HCT116 (cell line): Measurements from ENCODE around the gene OR10AD1. TPM values are rescaled to one million over a fixed set of nuclear protein-coding genes. Genes with fewer than 3 reads are reported as not detected.

Experiments
- ATAC-seq: fragments of 200-7000 bp; cut with Tn5 transposase; 2 replicates; pipeline ENCODE4 v1.9.1; 2020; ENCODE audit warnings: mild to moderate bottlenecking, moderate library complexity
- BruUV-seq: library from RNA; stranded (reverse); fragments of 400-500 nt; replicated peaks from 2 replicates; lab custom pipeline; 2021; lab: Mats Ljungman, UMichigan
- CTCF ChIA-PET: fragments of 300-600 bp; sonication (Branson Sonifier 250); formaldehyde crosslinking; loops from one replicate; lab custom pipeline; 2021; ENCODE audit warnings: antibody characterized with exemption; lab: Charles Lee
- POLR2A ChIA-PET: fragments of 300-600, 350-600 bp; sonication (Branson Sonifier 250); formaldehyde crosslinking; loops from one replicate; lab custom pipeline; 2021; ENCODE audit warnings: antibody characterized with exemption; lab: Charles Lee
- RAD21 ChIA-PET, 2 experiments: fragments of 300-600 bp; sonication (Branson Sonifier 250); formaldehyde crosslinking; loops; one replicate each; lab custom pipeline; 2023; ENCODE audit warnings: low total read pairs in 2 of 2; ENCODE audit not compliant: uncharacterized antibody in 2 of 2, unreplicated experiment in 2 of 2, low non-redundant PET in 1 of 2; lab: Charles Lee
- DNase-seq: peaks from one replicate; pipeline ENCODE4 v3.0.0-alpha.2; 2010; ENCODE audit warnings: low read depth, low spot score
- H2AFZ ChIP-seq: fragments of 200-600 bp; shearing (Covaris generic), sonication (generic); 2 replicates; pipeline ENCODE4 v1.6.1; 2017; ENCODE audit warnings: low read depth, mixed run types, mixed read lengths, antibody characterized with exemption, low read length; ENCODE audit not compliant: poor library complexity, severe bottlenecking
- H3K27ac ChIP-seq: 2 replicates; pipeline ENCODE4 v1.5.1; 2012; ENCODE audit warnings: low read depth, low read length
- H3K27me3 ChIP-seq: fragments of 200-600 bp; sonication (generic); 2 replicates; pipeline ENCODE4 v1.6.1; 2016; ENCODE audit warnings: mixed run types, low read length, mixed read lengths; ENCODE audit not compliant: insufficient read depth
- H3K36me3 ChIP-seq, 2 experiments: fragments of 200-500 bp in 1 of 2; fragments of 200-600 bp in 1 of 2; sonication (Bioruptor generic) in 1 of 2; sonication (generic) in 1 of 2; 2 replicates each; pipeline versions ENCODE4 v1.5.1 to v1.6.1; 2014 to 2016; ENCODE audit warnings: low read length in 2 of 2, inconsistent platforms in 1 of 2, mixed read lengths in 1 of 2, mixed run types in 1 of 2; ENCODE audit not compliant: insufficient read depth in 2 of 2, control insufficient read depth in 1 of 2
- H3K4me1 ChIP-seq, 2 experiments: fragments of 200-600 bp in 1 of 2; sonication (generic) in 1 of 2; 2 replicates each; pipeline versions ENCODE4 v1.5.1 to v1.6.1; 2012 to 2017; ENCODE audit warnings: low read length in 2 of 2, inconsistent platforms in 1 of 2, mild to moderate bottlenecking in 1 of 2, mixed read lengths in 1 of 2, mixed run types in 1 of 2, moderate library complexity in 1 of 2; ENCODE audit not compliant: insufficient read depth in 2 of 2, control insufficient read depth in 1 of 2
- H3K4me2 ChIP-seq: fragments of 200-600 bp; sonication (generic); 2 replicates; pipeline ENCODE4 v1.6.1; 2017; ENCODE audit warnings: mixed run types, low read length, mixed read lengths
- H3K4me3 ChIP-seq, 2 experiments: fragments of 200-600 bp in 1 of 2; sonication (generic) in 1 of 2; replicated peaks in 1 of 2; 2 replicates each; pipeline ENCODE4 v1.5.1; 2011 to 2016; ENCODE audit warnings: low read length in 2 of 2, control low read depth in 1 of 2, low read depth in 1 of 2, mild to moderate bottlenecking in 1 of 2, mixed read lengths in 1 of 2, mixed run types in 1 of 2
- H3K79me2 ChIP-seq: fragments of 200-600 bp; sonication (generic); 2 replicates; pipeline ENCODE4 v1.6.1; 2017; ENCODE audit warnings: mild to moderate bottlenecking, mixed run types, low read length, moderate library complexity, mixed read lengths; ENCODE audit not compliant: insufficient read depth
- H3K9ac ChIP-seq: fragments of 200-600 bp; sonication (generic); 2 replicates; pipeline ENCODE4 v1.6.1; 2016; ENCODE audit warnings: low read length, mixed read lengths
- H3K9me2 ChIP-seq: fragments of 200-600 bp; sonication (generic), shearing (Covaris generic); 2 replicates; pipeline ENCODE4 v1.6.1; 2017; ENCODE audit warnings: mixed run types, mild to moderate bottlenecking, moderate library complexity; ENCODE audit not compliant: insufficient read depth
- H3K9me3 ChIP-seq, 2 experiments: fragments of 200-500 bp in 1 of 2; fragments of 200-600 bp in 1 of 2; sonication (Bioruptor generic) in 1 of 2; sonication (generic) in 1 of 2; 2 replicates each; pipeline ENCODE4 v1.6.1; 2014 to 2017; ENCODE audit warnings: low read length in 2 of 2, mixed read lengths in 2 of 2, inconsistent platforms in 1 of 2, low read depth in 1 of 2, mild to moderate bottlenecking in 1 of 2, mixed run types in 1 of 2, moderate library complexity in 1 of 2; ENCODE audit not compliant: control insufficient read depth in 1 of 2, insufficient read depth in 1 of 2
- H4K20me1 ChIP-seq: fragments of 200-600 bp; sonication (generic), shearing (Covaris generic); 2 replicates; pipeline ENCODE4 v1.6.1; 2017; ENCODE audit warnings: mixed run types, mild to moderate bottlenecking, moderate library complexity; ENCODE audit not compliant: insufficient read depth
- CTCF ChIP-seq, 3 experiments: fragments of 200-600 bp in 1 of 3; sonication (generic) in 1 of 3; IDR thresholded peaks in 2 of 3; conservative IDR thresholded peaks in 1 of 3; 2 replicates each; pipeline ENCODE4 v1.5.1; 2012 to 2017; ENCODE audit warnings: low read depth in 2 of 3, low read length in 2 of 3, antibody characterized with exemption in 1 of 3, borderline replicate concordance in 1 of 3, control low read depth in 1 of 3, mild to moderate bottlenecking in 1 of 3, mixed read lengths in 1 of 3, mixed run types in 1 of 3, moderate library complexity in 1 of 3; ENCODE audit not compliant: insufficient read depth in 1 of 3
- EGR1 ChIP-seq: IDR thresholded peaks from 2 replicates; pipeline ENCODE4 v1.6.1; 2012; ENCODE audit warnings: low read depth
- EZH2 ChIP-seq: fragments of 200-600 bp; sonication (generic); IDR thresholded peaks from 2 replicates; pipeline ENCODE4 v1.6.1; 2017; ENCODE audit warnings: antibody characterized with exemption, mixed run types
- EZH2phosphoT487 ChIP-seq: fragments of 200-600 bp; IDR thresholded peaks from 2 replicates; pipeline ENCODE4 v1.6.1; 2018; ENCODE audit warnings: antibody characterized with exemption, borderline replicate concordance
- FOSL1 ChIP-seq: IDR thresholded peaks from 2 replicates; pipeline ENCODE4 v1.6.1; 2012; ENCODE audit warnings: low read depth
- POLR2A ChIP-seq: IDR thresholded peaks from 2 replicates; pipeline ENCODE4 v1.7.0; 2011; ENCODE audit warnings: borderline replicate concordance; ENCODE audit not compliant: insufficient read depth, insufficient read length; ENCODE audit errors: extremely low read depth
- REST ChIP-seq: IDR thresholded peaks from 2 replicates; pipeline ENCODE4 v1.6.1; 2012; ENCODE audit warnings: low read depth
- SIN3A ChIP-seq: IDR thresholded peaks from 2 replicates; pipeline ENCODE4 v1.6.1; 2012; ENCODE audit warnings: low read depth
- ZFX ChIP-seq: fragments of 450-650 bp; IDR thresholded peaks from 2 replicates; pipeline ENCODE4 v1.6.1; 2017
- intact Hi-C: fragments of 100-400 bp; cut with micrococcal nuclease; formaldehyde crosslinking; loops from 2 replicates; pipeline ENCODE4 v1.10.0; 2022
- total RNA-seq: library from RNA; stranded (reverse); gene quantifications from one replicate; pipeline ENCODE4 v1.2.1, GENCODE V29; 2021; ENCODE audit not compliant: unreplicated experiment
- TF ChIP-seq, protein P1 (sequence below): IDR thresholded peaks from 2 replicates; pipeline ENCODE4 v1.6.1; 2012

Gene OR10AD1
- total RNA-seq, 1 experiment from 2014 or later = not detected

- Histone ChIP-seq H3K9me2 (no peaks in the 10 kb centered on the region), H3K4me1 (peaks cover 7 to 8% of the 10 kb centered on the region in 2 experiments; a peak in 3 of 4 replicates), H3K27me3 (peaks cover 22% of the 10 kb centered on the region; the same call in 1 of the 2 replicates), H3K9ac (no peak overlapping the region), H3K9me3 (no peaks in the 10 kb centered on the region), H2AFZ (no peak overlapping the region)
- DNase-seq = no peak
- ATAC-seq = no peak
- no TSS peak for BruUV-seq
- ChIA-PET POLR2A (no interaction called here), RAD21 (no interaction called here), CTCF (interaction anchor here (1.1 to 1.6 kb wide), 3 partner anchors 11 to 22 kb away, joined by 3 to 4 read pairs (median 4); partner anchors contain the start of gene ASB8)
- TF ChIP-seq, protein P1, sequence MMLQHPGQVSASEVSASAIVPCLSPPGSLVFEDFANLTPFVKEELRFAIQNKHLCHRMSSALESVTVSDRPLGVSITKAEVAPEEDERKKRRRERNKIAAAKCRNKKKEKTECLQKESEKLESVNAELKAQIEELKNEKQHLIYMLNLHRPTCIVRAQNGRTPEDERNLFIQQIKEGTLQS = no peak
- TF ChIP-seq FOSL1 (no peak), ZFX (no peak)
- TF ChIP-seq, all 23 proteins: peak for 0
- intact Hi-C loops = no loop called here
- Histone ChIP-seq H4K20me1 (no peaks in the 10 kb centered on the region), H3K4me2 (no peak overlapping the region), H3K4me3 (no peak overlapping the region), H3K27ac (no peak overlapping the region), H3K36me3 (no peaks in the 10 kb centered on the region), H3K79me2 (no peaks in the 10 kb centered on the region)
These were observed 27.3 kb downstream of the OR10AD1 start for GRCh38 chr12:48175613-48176416.

- intact Hi-C loops = loop anchor here (5.0 to 10.0 kb wide), 3 partner anchors 207 to 454 kb away; partner anchors contain the start of gene TMEM106C
- no peaks in the 10 kb centered on the region for H4K20me1 ChIP-seq
- H3K9ac ChIP-seq = no peak overlapping the region
- CTCF ChIA-PET = no interaction called here
- no peaks in the 10 kb centered on the region for H3K9me2 ChIP-seq
- H3K27ac ChIP-seq = no peak overlapping the region
- no TSS peak for BruUV-seq
- no peaks in the 10 kb centered on the region for H3K9me3 ChIP-seq
- H3K4me1 ChIP-seq = no peaks in the 10 kb centered on the region
- H3K4me3 ChIP-seq = no peak overlapping the region
- RAD21 ChIA-PET = no interaction called here
- H3K36me3 ChIP-seq = no peaks in the 10 kb centered on the region
- H2AFZ ChIP-seq = no peak overlapping the region
- no peak overlapping the region for H3K4me2 ChIP-seq
- DNase-seq = no peak
- POLR2A ChIA-PET = no interaction called here
- ATAC-seq = no peak
- no peaks in the 10 kb centered on the region for H3K79me2 ChIP-seq
- TF ChIP-seq ZFX (no peak), CTCF (IDR thresholded peaks at IDR 0.05 in 2 of 3, conservative IDR thresholded peaks at IDR 0.05 in 1 of 3; ENCODE audit: borderline replicate concordance in 1 of 3, insufficient read depth in 1 of 3, low read depth in 2 of 3, low read length in 2 of 3) (no peak), REST (no peak), EZH2phosphoT487 (no peak), POLR2A (no peak), SIN3A (no peak), EZH2 (no peak), EGR1 (no peak)
- TF ChIP-seq, protein P1 = no peak
- H3K27me3 ChIP-seq = no peaks in the 10 kb centered on the region
These were observed 34.1 kb downstream of the OR10AD1 start for GRCh38 chr12:48169011-48169410.
